HG03354 (cell line): ENCODE results near the gene DUOXA1.
"Not testable (repeated sequence)": the region's sequence is repeated elsewhere in the genome, so short reads cannot be mapped to it uniquely, and the experiment has no call there.

ENCODE experiments used
- ATAC-seq: cut with Tn5 transposase; IDR thresholded peaks from one replicate; pipeline ENCODE4 v1.9.1; 2021; ENCODE audit warnings: mild to moderate bottlenecking; ENCODE audit not compliant: unreplicated experiment, poor library complexity, severe bottlenecking

DUOXA1 gene

DNA sequence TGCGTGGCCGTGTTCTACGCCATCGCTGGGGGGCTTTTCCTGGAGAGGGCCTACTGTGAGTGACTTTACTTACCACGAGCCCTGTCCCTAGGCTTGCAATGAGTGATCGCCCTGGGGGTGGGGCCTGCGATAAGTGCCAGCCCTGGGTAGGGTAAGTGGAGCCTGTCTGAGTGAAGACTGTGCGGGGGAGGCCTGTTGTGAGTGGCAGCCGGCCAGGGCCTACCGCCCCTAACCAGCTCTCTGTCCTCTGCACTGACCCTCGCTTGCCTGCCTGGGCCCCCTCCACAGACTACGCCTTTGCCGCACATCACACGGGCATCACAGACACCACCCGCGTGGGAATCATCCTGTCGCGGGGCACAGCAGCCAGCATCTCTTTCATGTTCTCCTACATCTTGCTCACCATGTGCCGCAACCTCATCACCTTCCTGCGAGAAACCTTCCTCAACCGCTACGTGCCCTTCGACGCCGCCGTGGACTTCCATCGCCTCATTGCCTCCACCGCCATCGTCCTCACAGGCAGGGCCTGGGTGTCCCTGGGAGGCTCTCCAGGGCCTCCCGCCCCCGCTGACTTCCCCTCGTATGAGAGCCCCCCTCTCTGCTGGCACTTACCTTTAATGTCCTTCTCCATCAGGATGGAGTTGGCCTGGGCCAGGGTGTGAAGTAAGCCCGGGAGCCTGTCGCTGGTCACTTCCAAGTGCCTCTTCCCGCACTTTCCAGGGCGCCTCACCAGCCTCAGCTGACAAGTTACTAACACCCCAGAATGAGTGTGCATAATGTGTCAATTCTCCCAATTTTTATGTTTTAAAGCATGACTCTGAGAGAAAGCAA, 22.5 kb upstream of the DUOXA1 start:
- ATAC-seq: no peak

DNA sequence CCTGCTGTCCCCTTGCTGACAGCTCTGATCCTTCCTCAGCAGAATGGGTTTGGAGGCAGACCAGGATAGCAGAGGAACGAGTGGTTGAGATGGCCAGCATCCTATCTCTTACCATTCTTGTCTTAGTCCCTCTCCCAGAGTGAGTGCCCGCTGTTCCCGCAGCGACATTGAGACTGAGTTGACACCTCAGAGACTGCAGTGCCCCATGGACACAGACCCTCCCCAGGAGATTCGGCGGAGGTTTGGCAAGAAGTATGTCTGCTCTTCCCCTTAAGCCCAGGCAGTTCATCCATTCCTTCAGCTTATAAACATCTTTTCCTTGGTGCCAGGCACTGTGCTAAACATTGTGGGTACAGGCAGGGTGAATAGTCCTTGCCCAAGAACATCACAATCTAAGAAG, 21.3 kb upstream of the DUOXA1 start:
- no peak for ATAC-seq

DNA sequence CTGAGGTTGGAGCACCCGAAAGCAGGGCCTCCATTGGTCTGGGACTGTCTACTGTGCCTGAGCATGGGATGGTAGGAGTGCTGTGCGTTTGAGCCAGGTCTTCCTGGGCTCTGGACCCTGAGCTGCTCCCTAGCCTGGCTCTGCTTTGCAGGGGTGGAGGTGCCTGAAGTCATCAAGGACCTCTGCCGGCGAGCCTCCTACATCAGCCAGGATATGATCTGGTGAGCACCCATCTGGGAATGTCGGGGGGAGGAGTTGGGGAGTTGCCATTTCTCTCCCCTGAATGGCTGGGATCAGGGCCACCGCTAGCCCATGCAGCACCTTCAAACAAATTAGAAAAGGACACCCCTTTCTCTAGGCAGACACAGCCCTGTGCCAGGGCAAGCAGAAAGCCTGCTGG, 20.8 kb upstream of the DUOXA1 start:
- no peak for ATAC-seq

DNA sequence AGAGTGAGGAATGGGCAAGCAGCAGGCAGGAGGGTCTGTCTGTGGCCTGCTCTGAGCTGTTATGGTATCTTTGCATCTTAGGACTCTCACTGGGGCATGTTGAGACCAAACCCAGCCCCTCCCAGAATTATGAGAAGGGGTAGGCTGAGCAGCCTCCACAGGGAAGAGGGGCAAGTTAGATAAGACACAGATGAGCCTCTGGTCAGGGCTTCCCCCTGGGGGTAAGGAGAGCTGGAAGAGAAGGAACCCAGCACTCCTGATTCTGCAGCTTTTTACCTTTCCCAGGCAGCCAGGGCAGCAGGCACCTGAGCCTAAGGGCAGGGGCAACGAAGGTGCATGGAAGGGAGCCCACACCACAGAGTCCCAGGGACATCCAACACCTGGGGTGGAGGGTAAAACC, 19.4 kb upstream of the DUOXA1 start:
- ATAC-seq: no peak

DNA sequence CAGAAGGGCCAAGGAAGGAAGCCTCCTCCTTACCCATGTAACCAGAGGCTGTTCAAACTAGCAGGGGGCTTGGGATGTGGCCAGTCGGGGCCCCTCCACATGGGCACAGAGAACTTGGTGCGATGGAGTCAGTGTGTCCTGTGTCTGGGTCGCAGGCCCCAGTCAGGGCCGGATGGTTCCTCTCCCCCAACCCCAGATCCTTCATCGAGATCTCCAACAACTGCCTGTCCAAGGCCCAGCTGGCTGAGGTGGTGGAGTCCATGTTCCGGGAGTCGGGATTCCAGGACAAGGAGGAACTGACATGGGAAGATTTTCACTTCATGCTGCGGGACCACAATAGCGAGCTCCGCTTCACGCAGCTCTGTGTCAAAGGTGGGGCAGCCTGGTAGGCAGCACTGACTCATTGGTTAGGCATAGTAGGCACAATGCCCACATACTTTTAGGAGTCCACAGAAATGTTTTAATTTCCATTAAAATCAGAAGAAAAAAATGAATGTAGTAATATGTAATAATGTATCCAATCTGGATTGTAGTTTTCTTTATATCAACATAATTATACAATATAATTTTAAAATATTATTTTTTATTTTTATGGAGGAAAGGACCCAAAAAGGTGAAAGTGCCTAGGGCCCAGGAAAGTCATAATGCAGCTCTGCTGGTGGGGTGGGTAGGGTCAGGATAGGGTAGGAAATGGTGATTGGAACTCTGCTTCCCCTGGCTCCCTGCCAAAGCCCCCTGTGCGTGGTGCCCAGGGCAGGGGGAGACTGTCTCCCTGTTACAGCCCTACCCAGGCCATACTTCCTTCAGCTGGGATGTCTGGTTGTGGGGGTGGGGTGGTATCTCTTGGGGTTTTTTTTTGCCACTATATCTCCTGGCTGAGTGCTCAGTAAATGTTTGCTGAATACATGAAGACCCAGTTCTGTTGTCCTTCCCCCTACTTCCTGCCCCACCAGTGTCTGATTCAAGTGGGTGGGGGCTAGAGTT, 18.7 kb upstream of the DUOXA1 start:
- no peak for ATAC-seq

DNA sequence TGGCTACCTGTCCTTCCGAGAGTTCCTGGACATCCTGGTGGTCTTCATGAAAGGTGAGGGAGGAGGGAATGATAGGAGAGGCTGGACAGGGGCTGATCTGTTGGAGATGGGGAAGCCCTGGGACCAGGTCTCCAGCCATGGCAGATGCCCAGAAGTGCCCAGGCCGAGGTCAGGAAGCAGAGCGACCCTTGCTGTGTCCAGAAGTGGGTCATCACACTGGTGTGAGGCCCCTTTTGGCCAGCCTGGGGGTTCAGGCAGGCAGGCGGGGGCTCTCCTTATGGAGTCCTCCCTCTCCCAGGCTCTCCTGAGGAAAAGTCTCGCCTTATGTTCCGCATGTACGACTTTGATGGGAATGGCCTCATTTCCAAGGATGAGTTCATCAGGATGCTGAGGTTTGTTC, 17.9 kb upstream of the DUOXA1 start:
- ATAC-seq: no peak

DNA sequence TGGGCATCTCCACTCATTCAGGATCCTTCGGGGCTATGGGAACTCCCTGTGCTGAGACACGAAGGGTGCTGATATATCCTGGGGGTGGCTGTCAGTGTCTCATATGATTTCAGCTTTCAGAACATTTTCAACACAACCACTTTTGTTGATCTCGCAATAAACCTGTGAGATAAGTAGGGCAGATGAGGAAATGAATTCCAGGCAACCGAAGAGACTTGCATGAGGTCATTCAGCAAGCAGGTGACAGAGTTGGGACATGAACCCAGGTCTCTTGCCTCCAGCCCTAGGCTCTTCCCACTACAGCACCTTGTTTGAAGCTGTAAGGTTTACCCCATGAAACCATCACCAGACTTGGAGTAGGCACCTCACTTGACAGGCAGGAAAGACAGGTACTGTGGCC, 16.7 kb upstream of the DUOXA1 start:
- ATAC-seq: no peak

DNA sequence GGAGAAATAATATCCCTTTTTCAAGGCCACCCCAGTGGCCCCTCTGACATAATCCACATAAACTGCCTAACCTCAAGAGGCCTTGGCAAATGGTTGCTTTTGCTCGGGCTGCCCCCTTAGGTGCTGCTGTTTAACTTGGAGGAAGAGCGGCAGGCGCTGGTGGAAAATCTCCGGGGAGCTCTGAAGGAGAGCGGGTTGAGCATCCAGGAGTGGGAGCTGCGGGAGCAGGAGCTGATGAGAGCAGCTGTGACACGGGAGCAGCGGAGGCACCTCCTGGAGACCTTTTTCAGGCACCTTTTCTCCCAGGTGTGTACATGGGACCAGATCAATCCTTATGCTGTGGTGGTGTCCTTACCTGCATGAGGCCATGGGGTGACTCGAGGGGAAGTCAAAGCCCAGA, 15.1 kb upstream of the DUOXA1 start:
- no peak for ATAC-seq

DNA sequence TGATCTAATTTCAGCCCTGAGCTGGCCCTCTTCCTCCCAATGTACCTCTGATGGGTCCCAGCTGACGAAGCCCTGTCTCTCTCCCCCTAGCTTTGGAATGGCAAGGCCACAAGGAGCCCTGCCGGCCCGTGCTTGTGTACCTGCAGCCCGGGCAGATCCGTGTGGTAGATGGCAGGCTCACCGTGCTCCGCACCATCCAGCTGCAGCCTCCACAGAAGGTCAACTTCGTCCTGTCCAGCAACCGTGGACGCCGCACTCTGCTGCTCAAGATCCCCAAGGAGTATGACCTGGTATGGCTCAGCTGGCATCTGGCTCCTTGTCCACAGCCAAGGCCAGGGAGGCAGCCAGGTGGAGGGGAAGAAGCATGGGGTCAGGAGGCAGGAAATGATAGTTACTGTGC, 14.3 kb upstream of the DUOXA1 start:
- ATAC-seq: no peak

DNA sequence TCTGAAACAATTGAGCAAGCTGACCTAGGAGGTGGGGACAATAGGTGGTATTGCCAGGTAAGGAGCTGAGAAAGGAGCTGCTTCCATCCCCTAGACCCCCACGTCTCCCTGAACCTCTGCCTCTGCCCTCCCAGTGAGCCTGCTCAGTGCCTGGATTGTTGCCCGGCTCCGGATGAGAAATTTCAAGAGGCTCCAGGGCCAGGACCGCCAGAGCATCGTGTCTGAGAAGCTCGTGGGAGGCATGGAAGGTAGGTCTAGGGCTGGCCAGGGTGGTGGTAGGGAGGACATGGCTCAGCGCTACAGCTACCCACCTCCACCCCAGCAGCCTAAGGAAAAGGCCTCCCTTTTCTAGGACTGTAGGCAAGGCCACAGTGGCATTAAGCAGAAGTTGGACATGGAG, 13.4 kb upstream of the DUOXA1 start:
- ATAC-seq: no peak

DNA sequence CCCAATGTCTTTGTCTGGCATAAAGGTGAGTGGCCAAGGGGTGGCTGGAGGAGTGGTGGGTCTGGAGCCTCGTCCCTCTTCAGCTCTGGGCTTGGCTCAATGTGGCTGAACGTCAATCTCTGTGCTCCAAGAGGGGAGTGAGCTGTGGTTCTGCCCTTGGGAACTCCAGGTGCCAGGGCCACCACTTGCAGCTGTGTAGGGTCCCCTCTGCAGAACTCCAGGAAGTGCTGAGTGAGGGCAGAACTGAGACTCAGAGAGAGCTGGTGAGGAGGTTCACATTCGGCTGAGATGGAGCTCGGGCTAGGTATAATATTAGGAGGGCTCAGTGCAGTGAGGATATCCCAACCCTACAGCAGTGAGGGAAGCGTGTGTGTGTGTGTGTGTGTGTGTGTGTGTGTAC, 11.7 kb upstream of the DUOXA1 start:
- no peak for ATAC-seq

DNA sequence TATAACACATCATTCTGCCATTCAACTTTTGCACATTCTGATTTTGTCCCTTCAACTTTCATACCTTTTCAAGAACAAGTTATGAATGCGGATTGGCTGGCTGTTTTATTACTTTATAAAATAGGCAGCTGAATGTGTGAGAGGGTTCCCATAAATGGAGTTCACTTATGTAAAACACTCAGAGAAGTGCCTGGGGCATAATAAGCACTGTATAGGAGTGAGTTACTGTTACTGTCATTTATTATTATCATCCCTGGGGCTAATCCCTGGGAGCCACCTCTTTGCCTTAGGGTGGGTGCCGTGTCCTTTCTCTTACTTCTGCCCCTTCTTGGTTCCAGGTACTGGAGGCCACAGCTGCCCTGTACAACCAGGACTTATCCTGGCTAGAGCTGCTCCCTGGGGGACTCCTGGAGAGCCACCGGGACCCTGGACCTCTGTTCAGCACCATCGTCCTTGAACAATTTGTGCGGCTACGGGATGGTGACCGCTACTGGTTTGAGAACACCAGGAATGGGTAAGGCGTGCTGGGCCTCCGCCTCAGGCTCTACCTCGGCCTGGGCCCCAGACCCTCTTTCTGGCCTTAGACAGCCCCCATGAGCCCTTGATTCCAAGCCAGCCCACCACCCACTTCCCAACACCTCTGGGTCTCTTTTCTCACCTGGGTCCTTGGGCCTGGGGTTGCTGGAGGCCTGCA, 11.0 kb upstream of the DUOXA1 start:
- no peak for ATAC-seq

DNA sequence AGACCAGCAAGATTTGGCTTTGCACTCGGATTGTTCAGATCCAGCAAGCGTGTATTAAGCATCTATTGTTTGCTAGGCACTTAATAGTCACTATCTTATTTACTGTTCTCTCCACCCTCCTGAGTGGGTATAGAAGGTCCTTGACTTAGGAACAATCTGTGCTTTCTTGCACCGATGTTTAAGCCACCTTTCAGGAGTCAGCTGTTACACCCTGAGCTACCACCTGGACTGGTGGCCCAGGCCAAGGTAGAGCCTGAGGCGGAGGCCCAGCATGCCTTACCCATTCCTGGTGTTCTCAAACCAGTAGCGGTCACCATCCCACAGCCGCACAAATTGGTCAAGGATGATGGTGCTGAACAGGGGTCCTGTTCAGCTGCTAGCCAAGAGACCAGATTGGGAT, 10.1 kb upstream of the DUOXA1 start:
- no peak for ATAC-seq

DNA sequence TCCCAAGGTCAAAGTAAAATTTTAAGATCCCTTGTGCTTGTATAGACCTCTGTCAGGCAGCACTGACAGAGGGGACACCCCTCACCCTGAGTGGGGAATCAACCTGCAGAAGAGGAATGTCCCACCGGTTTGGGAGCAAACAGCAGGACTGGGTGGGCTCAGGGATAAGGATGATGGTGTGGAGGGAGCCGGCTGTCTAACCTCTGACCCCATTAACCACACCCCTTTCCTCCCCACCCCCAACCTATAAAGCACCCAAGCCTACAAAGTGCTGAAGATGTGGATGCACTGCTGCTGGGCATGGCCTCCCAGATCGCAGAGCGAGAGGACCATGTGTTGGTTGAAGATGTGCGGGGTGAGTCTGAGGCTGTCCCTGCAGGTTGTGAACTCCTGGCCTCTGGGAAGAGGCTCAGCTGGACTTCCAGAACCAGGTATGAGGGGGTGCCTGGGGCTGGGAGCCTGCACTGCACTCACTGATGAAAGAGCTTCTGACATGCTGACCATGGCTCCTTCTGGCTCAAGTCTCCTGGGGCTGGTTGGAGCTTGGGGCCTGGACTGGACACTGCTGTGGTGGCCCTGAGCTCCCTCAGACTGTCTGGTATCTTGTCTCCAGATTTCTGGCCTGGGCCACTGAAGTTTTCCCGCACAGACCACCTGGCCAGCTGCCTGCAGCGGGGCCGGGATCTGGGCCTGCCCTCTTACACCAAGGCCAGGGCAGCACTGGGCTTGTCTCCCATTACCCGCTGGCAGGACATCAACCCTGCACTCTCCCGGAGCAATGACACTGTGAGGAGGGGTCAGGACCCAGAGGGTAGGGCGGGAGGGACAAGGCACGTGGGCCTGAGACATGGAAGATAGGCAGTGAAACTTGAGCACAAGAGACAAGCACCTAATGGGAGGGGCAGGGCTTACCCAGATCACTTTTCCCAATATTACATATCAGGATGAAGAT, 9.4 kb upstream of the DUOXA1 start:
- no peak for ATAC-seq

DNA sequence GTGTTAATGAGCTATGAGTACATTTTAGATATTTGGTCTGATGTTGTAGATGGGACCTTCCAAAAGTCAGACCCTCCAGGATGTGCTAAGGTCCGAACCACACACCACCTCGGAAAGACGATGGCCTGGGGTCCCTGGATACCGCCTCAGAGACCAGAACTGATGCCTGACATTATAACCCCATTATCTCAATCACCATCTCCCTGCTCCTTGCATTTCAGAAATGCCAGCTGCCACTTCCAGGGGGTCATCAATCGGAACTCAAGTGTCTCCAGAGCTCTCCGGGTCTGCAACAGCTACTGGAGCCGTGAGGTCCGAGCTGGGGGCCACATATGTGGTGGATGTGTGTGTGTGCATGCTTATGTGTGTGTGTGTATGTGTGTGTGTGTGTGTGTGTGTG, 8.0 kb upstream of the DUOXA1 start:
- no peak for ATAC-seq

DNA sequence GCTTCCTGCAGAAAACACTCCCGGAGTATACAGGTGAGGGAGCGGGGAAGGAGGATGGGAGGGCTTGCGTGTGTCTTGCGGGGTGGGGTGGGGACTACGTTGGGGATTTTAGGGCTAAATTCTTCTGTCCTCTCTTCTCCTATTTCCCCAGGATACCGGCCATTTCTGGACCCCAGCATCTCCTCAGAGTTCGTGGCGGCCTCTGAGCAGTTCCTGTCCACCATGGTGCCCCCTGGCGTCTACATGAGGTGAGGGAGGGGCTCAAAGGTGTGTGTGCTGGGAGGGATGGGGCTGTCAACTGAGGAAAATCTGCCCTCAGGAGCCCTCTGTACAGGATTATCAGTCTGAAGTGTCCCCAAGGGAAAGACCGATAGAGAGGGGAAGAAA, 6.7 kb upstream of the DUOXA1 start:
- ATAC-seq: no peak

DNA sequence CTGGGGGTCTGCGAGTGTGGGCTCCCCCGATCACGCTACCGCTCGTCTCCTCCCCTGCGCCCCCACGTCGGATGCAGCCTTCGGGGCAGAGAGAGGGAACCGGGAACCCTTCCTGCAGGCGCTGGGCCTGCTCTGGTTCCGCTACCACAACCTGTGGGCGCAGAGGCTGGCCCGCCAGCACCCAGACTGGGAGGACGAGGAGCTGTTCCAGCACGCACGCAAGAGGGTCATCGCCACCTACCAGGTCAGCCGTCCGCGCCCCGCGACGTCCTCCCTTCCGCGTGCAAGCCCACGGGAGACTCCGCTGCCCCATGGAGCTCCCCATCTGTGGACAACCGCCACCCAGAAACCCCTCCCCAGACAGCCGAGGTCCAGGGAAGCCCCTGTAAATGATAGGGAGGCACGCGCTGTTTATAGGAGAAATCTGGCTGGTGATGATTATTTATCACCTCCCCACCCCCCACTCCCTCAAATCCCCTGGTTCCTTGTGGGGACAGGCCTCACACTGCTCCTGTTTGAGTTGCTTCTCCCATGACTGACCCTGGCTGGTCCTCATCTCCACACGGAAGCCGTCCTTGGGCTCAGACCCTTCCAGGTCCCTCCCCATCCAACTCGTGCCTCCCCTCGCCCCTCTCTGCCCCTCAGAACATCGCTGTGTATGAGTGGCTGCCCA, 6.2 kb upstream of the DUOXA1 start:
- not testable (repeated sequence) for ATAC-seq

DNA sequence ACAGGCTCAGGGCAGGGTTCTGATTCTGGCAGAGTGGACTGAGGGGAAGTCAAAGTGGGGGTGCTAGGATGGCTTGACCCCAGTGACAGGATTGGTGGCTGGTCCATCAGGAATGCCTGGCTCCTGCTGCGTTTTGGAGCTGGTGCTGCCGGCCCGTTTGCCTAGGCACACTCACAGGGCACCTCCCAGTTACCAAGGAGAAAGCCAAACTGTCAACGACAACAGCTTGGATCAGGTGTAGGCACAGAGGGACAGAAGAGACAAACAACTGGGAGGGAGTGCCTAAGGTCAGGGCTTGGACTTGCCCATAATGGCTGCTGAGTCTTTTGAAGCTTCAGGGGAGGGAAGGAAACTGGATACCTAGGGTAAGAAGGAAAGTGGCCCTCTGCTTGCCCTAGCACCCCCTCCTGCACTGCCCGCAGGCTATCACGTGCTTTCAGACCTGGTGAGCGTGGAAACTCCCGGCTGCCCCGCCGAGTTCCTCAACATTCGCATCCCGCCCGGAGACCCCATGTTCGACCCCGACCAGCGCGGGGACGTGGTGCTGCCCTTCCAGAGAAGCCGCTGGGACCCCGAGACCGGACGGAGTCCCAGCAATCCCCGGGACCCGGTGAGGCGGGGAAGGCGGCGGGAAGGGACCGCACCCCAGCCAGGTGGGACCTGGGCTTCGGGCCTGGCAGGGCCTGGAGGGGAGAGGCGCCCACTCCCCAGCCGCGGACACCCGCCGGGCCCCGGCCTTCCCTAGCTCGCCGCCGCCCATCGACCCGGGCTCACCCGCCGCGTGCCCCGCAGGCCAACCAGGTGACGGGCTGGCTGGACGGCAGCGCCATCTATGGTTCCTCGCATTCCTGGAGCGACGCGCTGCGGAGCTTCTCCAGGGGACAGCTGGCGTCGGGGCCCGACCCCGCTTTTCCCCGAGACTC, 5.3 kb upstream of the DUOXA1 start:
- ATAC-seq: no peak
